GM12878 (cell line): ENCODE results near the gene BAHD1. TPM values are rescaled to one million over a fixed set of nuclear protein-coding genes. Genes with fewer than 3 reads are reported as not detected.

Experiments used
- ATAC-seq: fragments of 200-7000 bp; cut with Tn5 transposase; 3 replicates; pipeline ENCODE4 v1.9.1; 2020; ENCODE audit warnings: mild to moderate bottlenecking, moderate library complexity
- BruUV-seq: library from RNA; stranded (reverse); fragments of 400-500 nt; replicated peaks from 2 replicates; lab custom pipeline; 2021; lab: Mats Ljungman, UMichigan
- CTCF ChIA-PET: fragments of 300-600 bp; sonication (Branson Sonifier 250); formaldehyde crosslinking; extraction: SDS; loops from one replicate; lab custom pipeline; 2021; ENCODE audit warnings: inconsistent platforms; lab: Yijun Ruan, JAX
- POLR2A ChIA-PET: fragments of 350-600 bp; formaldehyde crosslinking; extraction: SDS; loops from one replicate; lab custom pipeline; 2021; ENCODE audit warnings: inconsistent platforms; lab: Charles Lee
- RAD21 ChIA-PET: fragments of 300-600 bp; sonication (Branson Sonifier 250); formaldehyde crosslinking; loops from one replicate; lab custom pipeline; 2023; ENCODE audit warnings: antibody characterized with exemption; ENCODE audit not compliant: unreplicated experiment; lab: Charles Lee
- SMC1A ChIA-PET: fragments of 300-600 bp; sonication (Branson Sonifier 250); formaldehyde crosslinking; loops from one replicate; lab custom pipeline; 2023; ENCODE audit not compliant: unreplicated experiment, uncharacterized antibody; lab: Charles Lee
- DNase-seq: peaks from one replicate; pipeline ENCODE4 v3.0.0-alpha.2; 2011; ENCODE audit warnings: low read depth, low spot score
- FAIRE-seq: peaks from 3 replicates; lab custom pipeline; 2011; peaks lifted over from hg19 to GRCh38; lab: Jason Lieb, UNC
- H2AFZ ChIP-seq: 2 replicates; pipeline ENCODE4 v1.6.0; 2011; ENCODE audit warnings: low read depth, low read length, control low read depth; ENCODE audit not compliant: control insufficient read depth
- H3K27ac ChIP-seq: 2 replicates; pipeline ENCODE4 v1.5.1; 2011; ENCODE audit warnings: control low read depth; ENCODE audit not compliant: control insufficient read depth, insufficient read depth
- H3K27me3 ChIP-seq, 2 experiments: replicated peaks in 1 of 2; 2 replicates each; pipeline versions ENCODE4 v1.6.0 to v1.6.1; 2011; ENCODE audit warnings: low read length in 1 of 2; ENCODE audit not compliant: control insufficient read depth in 2 of 2, insufficient read depth in 2 of 2
- H3K36me3 ChIP-seq, 2 experiments: 2 replicates each; pipeline ENCODE4 v1.5.1; 2011; ENCODE audit warnings: low read length in 1 of 2; ENCODE audit not compliant: control insufficient read depth in 2 of 2, insufficient read depth in 2 of 2
- H3K4me1 ChIP-seq: 2 replicates; pipeline ENCODE4 v1.6.1; 2011; ENCODE audit warnings: mild to moderate bottlenecking, low read length, moderate library complexity, mixed read lengths; ENCODE audit not compliant: control insufficient read depth, insufficient read depth
- H3K4me2 ChIP-seq: 2 replicates; pipeline ENCODE4 v1.6.0; 2011; ENCODE audit warnings: control low read depth; ENCODE audit not compliant: control insufficient read depth, insufficient read depth
- H3K4me3 ChIP-seq: fragments of 200-600 bp; sonication (generic); 2 replicates; pipeline ENCODE4 v1.5.1; 2016
- H3K79me2 ChIP-seq: 2 replicates; pipeline ENCODE4 v1.6.0; 2011; ENCODE audit warnings: low read length; ENCODE audit not compliant: control insufficient read depth, insufficient read depth
- H3K9ac ChIP-seq: 2 replicates; pipeline ENCODE4 v1.8.0; 2011; ENCODE audit warnings: low read length, control low read depth, mixed read lengths; ENCODE audit not compliant: control insufficient read depth, insufficient read depth
- H3K9me3 ChIP-seq: replicated peaks from 3 replicates; pipeline ENCODE4 v1.5.1; 2011; ENCODE audit warnings: mild to moderate bottlenecking, low read length; ENCODE audit not compliant: control insufficient read depth, insufficient read depth
- H4K20me1 ChIP-seq: 2 replicates; pipeline ENCODE4 v1.6.0; 2011; ENCODE audit not compliant: control insufficient read depth, insufficient read depth
- CHD2 ChIP-seq: IDR thresholded peaks from 2 replicates; pipeline ENCODE4 v1.6.1; 2011; ENCODE audit warnings: low read depth, low read length, improper control_type of control experiment, borderline replicate concordance
- NR2F1 ChIP-seq: fragments of 450-650 bp; conservative IDR thresholded peaks from 2 replicates; pipeline ENCODE4 v1.6.1; 2017; ENCODE audit warnings: mild to moderate bottlenecking
- POU2F2 ChIP-seq: IDR thresholded peaks from 3 replicates; pipeline ENCODE4 v1.6.1; 2011; ENCODE audit warnings: low read depth, mild to moderate bottlenecking, low read length, borderline replicate concordance
- RB1 ChIP-seq: fragments of 450-650 bp; formaldehyde crosslinking; IDR thresholded peaks from 2 replicates; pipeline ENCODE4 v1.6.1; 2017; ENCODE audit warnings: mild to moderate bottlenecking, borderline replicate concordance
- WGBS: methylation state at CpG from one replicate; pipeline ENCODE4 v1.1.6; 2016; ENCODE audit warnings: low lambda C conversion rate; ENCODE audit not compliant: insufficient replicate concordance, insufficient coverage; ENCODE audit errors: missing lambda C conversion rate; 5-methylcytosine and 5-hydroxymethylcytosine counted together
- in situ Hi-C: fragments of 300-500 bp; cut with MboI; formaldehyde crosslinking; loops from 9 replicates; pipeline ENCODE4 v1.14.3; 2018; ENCODE audit warnings: mixed read lengths
- intact Hi-C: fragments of 100-400 bp; cut with micrococcal nuclease; formaldehyde crosslinking; loops from one replicate; pipeline ENCODE4 v1.14.2; 2022; ENCODE audit not compliant: unreplicated experiment
- polyA plus RNA-seq, 11 experiments: library from polyadenylated mRNA; depleted of rRNA in 4 of 11; unstranded in 6 of 11; stranded (reverse) in 5 of 11; fragments of >200 nt; fragmentation: Nextera tagmentation in 4 of 11; fragmentation: Illumina TruSeq in 1 of 11; extraction: Ambion mirVana in 4 of 11; extraction: Trizol in 1 of 11; gene quantifications; 1 replicate in 1 of 11; 2 replicates in 10 of 11; pipeline versions ENCODE4 v1.2.1 to v1.2.3, GENCODE V29; 2011 to 2016; ENCODE audit warnings: inconsistent platforms in 2 of 11, missing spikeins in 2 of 11, low read depth in 1 of 11
- total RNA-seq, 4 experiments: library from RNA; depleted of rRNA in 3 of 4; stranded (reverse); fragments of >200 nt in 3 of 4; fragmentation: Illumina TruSeq in 1 of 4; extraction: Trizol in 1 of 4; gene quantifications; 2 replicates each; pipeline versions ENCODE4 v1.2.1 to v1.2.3, GENCODE V29; 2013 to 2021
- TF ChIP-seq, protein P1 (sequence below): fragments of 450-650 bp; IDR thresholded peaks from 2 replicates; pipeline ENCODE4 v1.6.1; 2017; ENCODE audit warnings: mild to moderate bottlenecking, moderate library complexity
- TF ChIP-seq, protein P2 (sequence below): IDR thresholded peaks from 2 replicates; pipeline ENCODE4 v1.6.1; 2011; ENCODE audit warnings: borderline replicate concordance, low read depth, mild to moderate bottlenecking, moderate library complexity, mixed read lengths, low read length; ENCODE audit not compliant: insufficient read depth; ENCODE audit errors: extremely low read length
- TF ChIP-seq, protein P3 (sequence below): fragments of 450-650 bp; IDR thresholded peaks from 2 replicates; pipeline ENCODE4 v1.6.1; 2017; ENCODE audit warnings: borderline replicate concordance
- TF ChIP-seq, protein P4 (sequence below): fragments of 450-650 bp; conservative IDR thresholded peaks from 2 replicates; pipeline ENCODE4 v1.6.1; 2017; ENCODE audit warnings: mild to moderate bottlenecking, moderate library complexity
- TF ChIP-seq, protein P5 (sequence below): IDR thresholded peaks from 2 replicates; pipeline ENCODE4 v1.6.1; 2011; ENCODE audit warnings: low read depth, low read length, improper control_type of control experiment, borderline replicate concordance

Gene BAHD1
- total and polyA plus RNA-seq, 10 of the 15 experiments (the other 5 are each of a cell fraction or from before 2014, with no cell fraction given), result 0.21 to 21.8 (median 5.8) TPM

DNA sequence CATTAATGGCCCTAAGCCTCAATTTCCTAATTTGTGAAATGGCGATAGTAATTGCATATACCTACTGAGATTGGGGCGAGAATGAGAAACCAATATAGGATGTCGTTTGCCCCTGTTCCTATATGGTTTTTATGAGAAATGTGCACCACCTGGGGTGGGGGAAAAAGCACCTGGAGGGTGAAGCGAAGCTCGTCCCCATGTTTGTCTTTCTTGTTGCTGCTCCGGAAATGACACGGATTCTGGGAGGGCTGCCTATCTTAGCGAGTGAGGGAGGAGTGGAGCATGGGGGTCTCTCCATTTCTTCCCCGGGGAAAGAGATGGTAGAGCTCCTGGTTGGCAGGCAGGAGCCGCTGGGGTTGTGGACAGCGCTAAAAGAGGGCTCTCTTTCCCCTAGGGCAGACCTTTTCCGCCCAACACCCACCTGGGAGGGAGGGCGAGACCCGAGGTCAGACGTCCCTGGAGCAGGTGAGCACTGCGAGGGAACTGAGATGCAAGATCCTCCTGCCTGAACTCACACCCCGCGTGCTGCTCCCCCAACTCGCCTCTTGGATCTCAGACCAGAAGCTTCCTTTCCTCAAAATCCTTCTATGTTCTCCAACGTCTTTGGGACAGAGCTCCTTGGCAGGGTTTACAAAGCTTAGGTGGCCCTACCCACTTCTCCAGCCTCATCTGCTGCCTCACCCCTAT lies 5.6 kb upstream of the BAHD1 start (continued):
- TF ChIP-seq, protein P1, sequence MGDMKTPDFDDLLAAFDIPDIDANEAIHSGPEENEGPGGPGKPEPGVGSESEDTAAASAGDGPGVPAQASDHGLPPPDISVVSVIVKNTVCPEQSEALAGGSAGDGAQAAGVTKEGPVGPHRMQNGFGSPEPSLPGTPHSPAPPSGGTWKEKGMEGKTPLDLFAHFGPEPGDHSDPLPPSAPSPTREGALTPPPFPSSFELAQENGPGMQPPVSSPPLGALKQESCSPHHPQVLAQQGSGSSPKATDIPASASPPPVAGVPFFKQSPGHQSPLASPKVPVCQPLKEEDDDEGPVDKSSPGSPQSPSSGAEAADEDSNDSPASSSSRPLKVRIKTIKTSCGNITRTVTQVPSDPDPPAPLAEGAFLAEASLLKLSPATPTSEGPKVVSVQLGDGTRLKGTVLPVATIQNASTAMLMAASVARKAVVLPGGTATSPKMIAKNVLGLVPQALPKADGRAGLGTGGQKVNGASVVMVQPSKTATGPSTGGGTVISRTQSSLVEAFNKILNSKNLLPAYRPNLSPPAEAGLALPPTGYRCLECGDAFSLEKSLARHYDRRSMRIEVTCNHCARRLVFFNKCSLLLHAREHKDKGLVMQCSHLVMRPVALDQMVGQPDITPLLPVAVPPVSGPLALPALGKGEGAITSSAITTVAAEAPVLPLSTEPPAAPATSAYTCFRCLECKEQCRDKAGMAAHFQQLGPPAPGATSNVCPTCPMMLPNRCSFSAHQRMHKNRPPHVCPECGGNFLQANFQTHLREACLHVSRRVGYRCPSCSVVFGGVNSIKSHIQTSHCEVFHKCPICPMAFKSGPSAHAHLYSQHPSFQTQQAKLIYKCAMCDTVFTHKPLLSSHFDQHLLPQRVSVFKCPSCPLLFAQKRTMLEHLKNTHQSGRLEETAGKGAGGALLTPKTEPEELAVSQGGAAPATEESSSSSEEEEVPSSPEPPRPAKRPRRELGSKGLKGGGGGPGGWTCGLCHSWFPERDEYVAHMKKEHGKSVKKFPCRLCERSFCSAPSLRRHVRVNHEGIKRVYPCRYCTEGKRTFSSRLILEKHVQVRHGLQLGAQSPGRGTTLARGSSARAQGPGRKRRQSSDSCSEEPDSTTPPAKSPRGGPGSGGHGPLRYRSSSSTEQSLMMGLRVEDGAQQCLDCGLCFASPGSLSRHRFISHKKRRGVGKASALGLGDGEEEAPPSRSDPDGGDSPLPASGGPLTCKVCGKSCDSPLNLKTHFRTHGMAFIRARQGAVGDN, result no peak

DNA sequence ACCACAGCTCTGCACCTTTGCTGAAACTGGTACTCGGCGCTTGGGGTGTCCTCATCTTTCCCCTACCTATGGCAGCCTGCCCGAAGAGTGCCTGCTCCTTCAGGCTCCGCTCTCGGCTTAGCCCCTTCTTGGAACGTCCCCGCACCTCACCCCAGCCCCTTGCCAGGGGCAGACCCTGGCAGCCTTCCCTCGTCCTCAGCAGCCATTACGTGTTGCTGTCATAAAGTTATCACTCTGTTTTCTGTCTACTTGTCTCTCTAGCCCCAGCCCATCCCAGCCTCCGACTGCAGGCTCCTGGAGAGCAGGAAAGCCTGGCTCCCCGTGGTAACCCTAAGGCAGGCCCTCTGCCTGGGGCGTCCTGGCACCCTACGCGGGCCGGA lies 5.1 kb upstream of the BAHD1 start:
- no peak for ATAC-seq
- Histone ChIP-seq H3K79me2 (no peaks in the 10 kb centered on the region), H2AFZ (no peak overlapping the region), H3K27me3 (peaks cover 16 to 36% of the 10 kb centered on the region in 2 experiments), H3K36me3 (no peaks in the 10 kb centered on the region), H3K4me1 (peaks cover 14% of the 10 kb centered on the region), H3K9me3 (no peaks in the 10 kb centered on the region), H3K27ac (no peak overlapping the region), H3K4me2 (no peak overlapping the region), H3K4me3 (no peak overlapping the region), H3K9ac (no peak overlapping the region), H4K20me1 (no peaks in the 10 kb centered on the region)
- in situ Hi-C loops (no loop called here), intact Hi-C loops (no loop called here)
- SMC1A ChIA-PET, result no interaction called here
- RAD21 ChIA-PET, result no interaction called here
- 32% methylated on average over 13 of the region's 15 CpGs for WGBS
- no peak for FAIRE-seq
- CTCF ChIA-PET, result interaction anchor here (0.7 to 0.9 kb wide), 2 partner anchors 61 to 102 kb away, joined by 3 read pairs; no protein-coding TSS in a partner anchor
- DNase-seq, result no peak
- POLR2A ChIA-PET, result no interaction called here
- BruUV-seq, result no TSS peak
- TF ChIP-seq, protein P2, sequence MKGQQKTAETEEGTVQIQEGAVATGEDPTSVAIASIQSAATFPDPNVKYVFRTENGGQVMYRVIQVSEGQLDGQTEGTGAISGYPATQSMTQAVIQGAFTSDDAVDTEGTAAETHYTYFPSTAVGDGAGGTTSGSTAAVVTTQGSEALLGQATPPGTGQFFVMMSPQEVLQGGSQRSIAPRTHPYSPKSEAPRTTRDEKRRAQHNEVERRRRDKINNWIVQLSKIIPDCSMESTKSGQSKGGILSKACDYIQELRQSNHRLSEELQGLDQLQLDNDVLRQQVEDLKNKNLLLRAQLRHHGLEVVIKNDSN, result no peak
- TF ChIP-seq CHD2, result no peak
- TF ChIP-seq RB1, result no peak
- TF ChIP-seq POU2F2, result no peak
- TF ChIP-seq, protein P3, sequence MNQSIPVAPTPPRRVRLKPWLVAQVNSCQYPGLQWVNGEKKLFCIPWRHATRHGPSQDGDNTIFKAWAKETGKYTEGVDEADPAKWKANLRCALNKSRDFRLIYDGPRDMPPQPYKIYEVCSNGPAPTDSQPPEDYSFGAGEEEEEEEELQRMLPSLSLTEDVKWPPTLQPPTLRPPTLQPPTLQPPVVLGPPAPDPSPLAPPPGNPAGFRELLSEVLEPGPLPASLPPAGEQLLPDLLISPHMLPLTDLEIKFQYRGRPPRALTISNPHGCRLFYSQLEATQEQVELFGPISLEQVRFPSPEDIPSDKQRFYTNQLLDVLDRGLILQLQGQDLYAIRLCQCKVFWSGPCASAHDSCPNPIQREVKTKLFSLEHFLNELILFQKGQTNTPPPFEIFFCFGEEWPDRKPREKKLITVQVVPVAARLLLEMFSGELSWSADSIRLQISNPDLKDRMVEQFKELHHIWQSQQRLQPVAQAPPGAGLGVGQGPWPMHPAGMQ, result no peak
- no peak for TF ChIP-seq NR2F1
- TF ChIP-seq, protein P4, sequence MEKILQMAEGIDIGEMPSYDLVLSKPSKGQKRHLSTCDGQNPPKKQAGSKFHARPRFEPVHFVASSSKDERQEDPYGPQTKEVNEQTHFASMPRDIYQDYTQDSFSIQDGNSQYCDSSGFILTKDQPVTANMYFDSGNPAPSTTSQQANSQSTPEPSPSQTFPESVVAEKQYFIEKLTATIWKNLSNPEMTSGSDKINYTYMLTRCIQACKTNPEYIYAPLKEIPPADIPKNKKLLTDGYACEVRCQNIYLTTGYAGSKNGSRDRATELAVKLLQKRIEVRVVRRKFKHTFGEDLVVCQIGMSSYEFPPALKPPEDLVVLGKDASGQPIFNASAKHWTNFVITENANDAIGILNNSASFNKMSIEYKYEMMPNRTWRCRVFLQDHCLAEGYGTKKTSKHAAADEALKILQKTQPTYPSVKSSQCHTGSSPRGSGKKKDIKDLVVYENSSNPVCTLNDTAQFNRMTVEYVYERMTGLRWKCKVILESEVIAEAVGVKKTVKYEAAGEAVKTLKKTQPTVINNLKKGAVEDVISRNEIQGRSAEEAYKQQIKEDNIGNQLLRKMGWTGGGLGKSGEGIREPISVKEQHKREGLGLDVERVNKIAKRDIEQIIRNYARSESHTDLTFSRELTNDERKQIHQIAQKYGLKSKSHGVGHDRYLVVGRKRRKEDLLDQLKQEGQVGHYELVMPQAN, result no peak
- TF ChIP-seq, protein P5, sequence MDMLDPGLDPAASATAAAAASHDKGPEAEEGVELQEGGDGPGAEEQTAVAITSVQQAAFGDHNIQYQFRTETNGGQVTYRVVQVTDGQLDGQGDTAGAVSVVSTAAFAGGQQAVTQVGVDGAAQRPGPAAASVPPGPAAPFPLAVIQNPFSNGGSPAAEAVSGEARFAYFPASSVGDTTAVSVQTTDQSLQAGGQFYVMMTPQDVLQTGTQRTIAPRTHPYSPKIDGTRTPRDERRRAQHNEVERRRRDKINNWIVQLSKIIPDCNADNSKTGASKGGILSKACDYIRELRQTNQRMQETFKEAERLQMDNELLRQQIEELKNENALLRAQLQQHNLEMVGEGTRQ, result no peak
